SKM-1 treated with dmso at 0.1 percent for 144 hours (cell line): Measurements from ENCODE around the gene NEUROG2.

Experiments used
- DNase-seq: peaks from one replicate; lab custom pipeline; 2025; ENCODE audit not compliant: unreplicated experiment; lab: John Stamatoyannopoulos, UW

The NEUROG2 gene

GRCh38 chr4:112521123-112522023 is 5.4 kb upstream of the NEUROG2 start:
- no peak for DNase-seq

- no peak for DNase-seq
Measured at GRCh38 chr4:112520598-112521122, 4.7 kb upstream of the NEUROG2 start.

DNA sequence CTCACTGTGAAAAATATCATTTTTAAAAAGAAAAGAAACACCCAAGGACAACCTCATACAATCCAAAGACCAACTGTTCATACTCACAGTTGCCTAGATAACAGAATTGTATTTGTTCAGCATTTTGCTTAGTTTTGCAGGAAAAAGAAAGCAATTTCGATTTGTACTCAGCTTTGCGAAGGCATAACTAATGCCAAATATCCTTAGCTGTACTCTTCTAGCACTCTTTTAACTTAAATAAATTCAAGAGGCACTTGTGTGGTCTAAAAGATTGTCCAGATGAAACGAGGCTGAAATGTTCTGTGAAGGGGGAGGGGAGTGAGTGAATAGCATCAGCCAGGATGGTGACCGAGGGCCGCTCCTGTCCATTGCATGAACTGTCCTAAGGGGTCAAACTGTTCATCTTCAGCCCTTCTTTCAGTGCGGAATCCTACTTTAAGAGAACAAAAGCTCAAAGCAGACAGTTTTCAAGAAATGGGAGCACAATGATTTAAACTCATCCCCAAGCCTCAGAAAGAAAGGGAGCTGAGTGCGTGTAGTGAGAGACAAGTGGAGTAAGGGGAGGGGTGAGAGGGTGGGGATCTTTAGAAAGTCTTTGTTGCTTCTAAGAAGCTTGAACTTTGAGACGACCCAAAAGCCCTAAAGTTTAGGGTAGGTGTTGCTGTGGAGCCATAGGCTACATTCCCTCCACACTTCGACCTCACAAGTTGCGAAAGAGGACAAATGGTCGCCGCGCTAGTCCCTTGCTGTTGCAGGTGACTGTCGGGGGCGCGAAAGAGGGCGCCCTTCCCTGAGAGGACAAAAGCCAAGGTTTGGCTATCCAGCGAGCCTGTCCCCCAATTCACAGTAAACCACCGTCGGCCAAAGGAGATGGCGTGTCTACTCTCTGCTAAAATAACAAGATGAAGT is 4.0 kb upstream of the NEUROG2 start:
- DNase-seq, result no peak

GRCh38 chr4:112518675-112519074 is 2.7 kb upstream of the NEUROG2 start:
- DNase-seq, result no peak

- DNase-seq, result no peak
Measured at GRCh38 chr4:112517911-112518310, 1.9 kb upstream of the NEUROG2 start.

DNA sequence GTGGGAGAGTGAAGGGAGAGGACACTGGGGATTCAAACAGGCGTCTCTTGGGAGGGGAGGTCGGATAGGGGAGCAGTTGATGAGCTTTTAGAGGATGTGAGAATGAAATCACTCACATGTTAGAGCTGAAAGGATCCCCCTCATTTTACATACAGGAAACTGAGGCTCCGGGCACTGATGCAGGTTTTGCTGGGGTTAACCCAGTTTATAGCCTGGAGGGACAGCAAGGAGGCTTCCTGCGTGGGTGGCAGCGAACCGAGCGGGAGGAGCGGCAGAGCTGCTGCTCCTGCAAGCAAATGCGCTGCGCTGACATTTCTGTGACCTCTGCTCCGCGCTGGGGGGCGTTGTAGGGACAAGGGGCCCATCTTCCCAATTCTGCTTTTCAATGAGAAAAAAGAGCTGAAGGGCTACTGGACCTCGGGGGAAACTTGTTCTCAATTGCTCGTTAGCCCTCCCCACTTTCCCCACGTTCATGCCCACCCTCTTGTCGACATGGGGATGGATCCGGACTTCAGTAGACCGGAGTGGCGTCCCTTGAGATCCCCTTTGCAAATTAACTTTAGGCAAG is 1.2 kb upstream of the NEUROG2 start:
- DNase-seq, result no peak

GRCh38 chr4:112516471-112517066 is 589 bp upstream of the NEUROG2 start:
- no peak for DNase-seq

- DNase-seq, result no peak
Measured at GRCh38 chr4:112515198-112516065, 548 bp downstream of the NEUROG2 start.

DNA sequence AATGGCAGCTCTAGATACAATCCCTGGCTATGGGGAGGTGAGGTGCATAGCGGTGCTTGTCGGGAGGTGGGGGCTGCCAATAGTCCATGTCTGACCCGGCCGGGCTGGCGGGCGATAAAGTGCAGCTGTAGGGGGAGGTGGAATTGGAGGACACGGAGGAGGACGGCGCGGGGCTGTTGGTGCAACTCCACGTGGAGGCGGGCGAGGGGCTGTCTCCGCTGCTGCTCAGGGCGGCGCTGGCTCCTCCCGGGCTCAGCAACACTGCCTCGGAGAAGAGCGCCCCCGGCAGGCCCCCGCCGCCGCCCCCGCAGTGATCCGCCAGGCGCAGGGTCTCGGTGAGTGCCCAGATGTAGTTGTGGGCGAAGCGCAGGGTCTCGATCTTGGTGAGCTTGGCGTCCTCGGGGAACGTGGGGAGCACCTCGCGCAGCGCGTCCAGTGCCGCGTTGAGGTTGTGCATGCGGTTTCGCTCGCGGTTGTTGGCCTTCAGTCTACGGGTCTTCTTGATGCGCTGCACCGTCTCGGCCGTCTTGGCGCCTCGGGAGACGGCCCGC is 1.3 kb downstream of the NEUROG2 start:
- no peak for DNase-seq

- no peak for DNase-seq
Measured at GRCh38 chr4:112513971-112514646, 1.9 kb downstream of the NEUROG2 start.

GRCh38 chr4:112511803-112512118 is 4.2 kb downstream of the NEUROG2 start:
- no peak for DNase-seq

GRCh38 chr4:112511093-112511802 is 4.7 kb downstream of the NEUROG2 start:
- DNase-seq, result no peak

GRCh38 chr4:112510291-112511092 is 5.5 kb downstream of the NEUROG2 start:
- DNase-seq, result no peak

DNA sequence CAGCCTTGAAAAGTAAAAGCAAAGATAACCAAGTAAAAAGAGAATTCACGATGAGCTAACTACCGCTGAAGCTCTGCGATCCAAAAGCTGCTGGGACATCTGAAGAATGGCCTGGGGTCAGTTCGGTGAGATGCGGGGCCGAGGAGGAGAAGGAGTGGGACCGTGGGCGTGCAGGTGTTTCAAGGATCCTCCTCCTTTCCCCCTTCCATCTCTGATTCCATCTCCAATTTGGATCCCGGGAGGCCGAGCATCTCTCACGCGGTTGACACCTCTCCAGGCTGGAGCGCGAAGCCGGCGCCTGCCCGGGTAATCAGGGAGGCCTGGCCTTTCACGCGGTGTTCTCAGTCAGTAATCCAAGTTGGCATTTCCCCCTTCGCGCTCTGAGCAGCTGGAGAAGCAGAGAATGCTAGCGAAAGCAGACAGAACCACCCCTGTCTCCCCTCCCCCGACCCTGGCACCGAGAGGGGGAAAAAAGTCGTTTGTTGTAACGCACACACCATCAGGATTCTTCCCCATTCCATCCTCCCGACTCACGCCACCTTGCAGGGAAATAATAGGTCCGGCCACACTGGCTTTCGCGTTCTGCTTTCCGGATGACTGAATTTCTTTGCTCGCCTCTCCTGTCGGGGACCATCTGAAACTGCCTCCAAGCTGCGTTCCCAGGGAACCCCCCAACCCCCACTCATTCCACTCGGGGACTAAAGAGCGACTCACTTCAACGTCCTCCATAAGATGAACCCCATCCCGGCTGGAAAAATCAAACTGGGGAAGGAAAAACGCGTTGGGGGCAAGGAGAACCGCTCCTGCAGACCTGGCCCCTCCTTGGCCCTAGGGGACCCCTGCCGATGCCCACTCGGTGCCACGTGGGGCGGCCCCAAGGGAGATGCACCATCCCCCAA is 6.5 kb downstream of the NEUROG2 start:
- DNase-seq, result no peak

- DNase-seq, result no peak
Measured at GRCh38 chr4:112508356-112508755, 7.6 kb downstream of the NEUROG2 start.

DNA sequence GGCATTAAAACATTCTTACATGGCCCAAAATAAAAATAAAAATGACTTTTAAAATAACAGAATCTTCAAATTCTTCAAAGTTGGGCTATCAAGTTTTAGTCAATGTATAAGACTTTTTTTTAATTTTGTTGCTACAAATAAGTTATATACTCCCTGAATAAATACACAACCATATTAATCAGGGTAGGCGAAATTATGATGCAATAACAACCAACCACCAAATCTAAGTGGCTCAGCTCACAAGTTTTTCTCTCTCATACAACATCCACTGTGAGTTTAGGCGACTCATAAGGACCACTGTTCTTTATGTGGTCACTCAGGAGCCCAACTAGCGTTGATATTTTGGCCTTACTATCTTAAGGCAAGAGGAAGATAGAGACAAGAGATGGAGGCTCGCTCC is 11.2 kb downstream of the NEUROG2 start:
- no peak for DNase-seq

GRCh38 chr4:112502871-112503270 is 13.1 kb downstream of the NEUROG2 start:
- DNase-seq, result no peak
